Activated T-cell treated with anti-CD3 and anti-CD28 coated beads for 1 hour (primary cell): ENCODE data around the gene TRIM29.
"Not testable (repeated sequence)": the region's sequence is repeated elsewhere in the genome, so short reads cannot be mapped to it uniquely, and the experiment has no call there.

Experiments
- DNase-seq: peaks from one replicate; pipeline ENCODE4 v3.0.0-alpha.2; 2020; ENCODE audit warnings: low read depth

The TRIM29 gene

DNA sequence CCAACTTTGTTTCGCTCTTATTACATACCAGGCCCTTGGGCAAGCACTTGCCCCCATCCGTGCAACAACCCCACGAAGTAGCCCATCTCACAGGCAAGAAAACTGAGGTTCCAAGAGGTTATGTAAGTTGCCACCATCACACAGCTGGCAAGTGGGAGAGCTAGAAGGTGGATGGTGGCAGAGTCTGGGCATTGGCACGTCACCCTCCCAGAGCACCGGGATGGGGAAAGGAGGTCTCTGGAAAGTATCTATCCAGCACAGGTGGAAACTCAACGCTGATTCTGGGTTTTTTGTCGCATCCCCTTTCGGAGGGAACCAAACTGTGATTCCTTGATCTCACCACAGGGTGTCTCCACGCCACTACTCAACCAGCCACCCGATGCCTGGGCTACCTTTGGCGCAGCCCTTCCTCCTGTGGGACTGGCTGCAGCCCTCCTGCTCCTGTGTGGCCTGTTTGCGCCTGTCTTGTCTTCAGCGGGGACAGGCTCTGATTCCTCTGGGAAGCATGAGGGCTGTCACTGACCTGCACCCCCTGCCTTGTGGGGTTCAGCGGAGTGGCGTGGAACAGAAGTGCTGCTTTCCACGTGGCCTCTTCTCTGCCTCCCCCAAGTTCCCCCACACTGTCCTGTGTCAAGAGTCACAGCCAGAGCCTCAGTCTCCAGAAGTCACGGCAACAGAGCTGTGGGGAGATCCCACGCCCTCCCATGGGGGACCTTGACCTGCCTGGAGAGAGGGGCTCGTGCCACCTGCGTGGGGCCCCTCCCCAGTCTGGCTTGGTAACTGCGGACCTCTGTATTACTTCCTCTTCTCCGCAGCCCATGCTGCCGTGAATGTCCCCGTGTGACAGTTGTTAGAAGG, 34.4 kb upstream of the TRIM29 start:
- DNase-seq = peak; percentile 27

DNA sequence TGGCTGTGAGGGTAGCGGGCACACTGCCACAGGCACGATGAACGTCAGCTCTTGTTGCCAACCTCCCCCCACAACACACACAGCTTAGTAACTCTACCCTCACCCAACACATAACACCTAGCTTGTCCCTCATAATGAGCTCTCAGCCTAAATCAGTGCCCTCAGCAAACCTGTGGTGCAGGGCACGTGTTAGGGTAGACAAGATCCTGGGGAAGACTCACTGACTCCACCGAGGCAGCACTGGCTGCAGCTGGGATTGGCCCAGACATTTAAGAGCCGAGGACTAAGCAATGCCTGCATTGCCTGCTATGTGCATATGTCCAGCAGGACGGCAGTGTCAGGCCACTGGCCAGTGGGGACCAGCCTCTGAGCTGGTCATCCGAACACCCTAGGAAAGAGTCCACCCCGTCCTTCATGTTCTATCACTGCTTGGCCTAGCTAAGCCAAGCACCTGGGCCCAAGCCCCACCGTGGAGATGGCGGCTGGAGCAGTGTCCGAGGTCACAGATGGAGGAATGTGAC, 32.9 kb upstream of the TRIM29 start:
- DNase-seq = no peak

- no peak for DNase-seq
These were observed 32.2 kb upstream of the TRIM29 start for GRCh38 chr11:120169981-120170698.

DNA sequence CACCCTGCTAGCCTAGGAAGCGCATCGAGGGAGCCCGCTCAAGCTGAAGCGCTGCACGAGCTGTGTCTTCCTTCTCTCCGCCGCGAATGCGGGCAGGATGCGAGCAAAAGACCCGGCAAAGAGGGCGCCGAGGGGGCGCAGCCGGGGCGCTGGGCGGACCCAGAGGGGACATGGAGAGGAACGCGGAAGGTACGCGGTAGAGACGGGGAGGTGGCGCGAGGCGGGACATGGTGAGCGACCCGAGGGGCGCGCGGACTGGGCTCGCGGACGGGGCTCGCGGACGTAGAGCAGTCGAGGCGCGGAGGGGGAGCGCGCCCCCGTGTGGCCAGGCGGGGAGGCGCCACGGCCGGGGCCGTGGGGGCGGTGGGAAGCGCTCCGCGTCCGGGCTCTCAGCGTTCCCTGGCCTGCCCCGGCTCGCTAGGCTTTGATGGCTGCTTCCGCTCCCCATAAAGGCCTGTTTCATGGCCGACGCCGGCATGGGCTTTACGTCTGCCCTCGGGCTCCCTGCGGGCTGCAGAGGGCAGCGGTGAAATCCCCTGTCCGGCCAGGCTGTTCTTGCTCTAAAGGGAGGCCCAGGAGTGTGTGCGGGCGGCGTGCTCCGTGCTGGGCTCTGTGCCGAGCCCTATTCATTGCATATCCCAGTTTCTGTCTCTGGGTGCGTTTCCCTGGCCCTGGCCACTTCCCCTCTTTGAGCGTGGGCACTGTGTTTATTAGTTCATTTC, 31.2 kb upstream of the TRIM29 start:
- DNase-seq = peak; percentile 45

- DNase-seq = no peak
These were observed 30.4 kb upstream of the TRIM29 start for GRCh38 chr11:120168108-120168959.

DNA sequence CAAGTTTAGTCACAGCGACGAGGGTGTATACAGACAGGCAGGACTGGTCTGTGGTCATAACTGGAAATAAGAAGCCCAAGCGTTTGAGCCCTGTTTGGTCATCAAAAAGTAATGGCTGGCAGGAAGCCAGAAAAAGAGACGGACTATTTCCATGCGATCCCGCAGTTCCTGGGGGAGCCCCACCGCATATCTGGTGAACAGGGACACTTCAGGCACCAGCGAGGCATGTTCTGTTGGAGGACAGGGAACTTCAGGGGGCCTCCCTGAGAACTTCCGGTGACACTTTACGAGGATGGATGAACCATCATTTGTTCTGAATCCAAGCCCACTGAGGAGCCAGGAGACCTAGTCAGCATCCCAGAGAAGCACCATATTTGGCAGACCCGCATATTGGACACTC, 29.7 kb upstream of the TRIM29 start:
- DNase-seq = no peak

GRCh38 chr11:120160436-120160835, 22.5 kb upstream of the TRIM29 start:
- no peak for DNase-seq

DNA sequence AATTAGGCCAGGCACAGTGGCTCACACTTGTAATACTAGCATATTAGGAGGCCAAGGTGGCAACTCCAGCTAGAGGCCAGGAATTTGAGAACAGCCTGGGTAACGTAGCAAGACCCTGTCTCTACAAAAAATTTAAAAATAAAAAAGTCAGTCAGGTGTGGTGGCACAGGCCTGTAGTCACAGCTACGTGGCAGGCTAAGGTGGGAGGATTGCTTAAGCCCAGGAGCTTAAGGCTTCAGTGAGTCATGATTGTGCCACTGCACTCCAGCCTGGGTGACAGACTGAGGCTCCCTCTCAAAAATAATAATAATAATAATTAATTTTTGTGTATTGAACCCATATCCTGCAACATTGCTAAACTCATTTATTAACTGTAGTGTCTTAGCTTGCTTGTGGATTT, 15.3 kb upstream of the TRIM29 start:
- no peak for DNase-seq

- no peak for DNase-seq
These were observed 13.6 kb upstream of the TRIM29 start for GRCh38 chr11:120151536-120151935.

- no peak for DNase-seq
These were observed 11.3 kb upstream of the TRIM29 start for GRCh38 chr11:120149246-120149645.

DNA sequence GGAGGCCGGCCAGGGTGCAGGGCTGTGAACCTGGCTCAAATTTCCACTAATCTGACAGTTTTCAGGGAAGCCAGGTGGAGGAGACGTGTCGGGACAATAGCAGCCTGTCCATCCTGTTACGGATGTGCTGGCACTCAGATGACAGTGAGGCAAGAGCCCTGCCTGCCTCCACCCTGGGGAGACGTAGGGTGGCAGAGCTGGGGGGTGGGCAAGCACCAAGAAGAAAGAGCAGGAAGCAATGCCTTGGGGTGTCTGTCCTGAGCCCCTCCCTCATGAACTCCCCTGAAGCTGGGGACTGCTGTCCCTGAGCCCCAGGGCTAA, 10.0 kb upstream of the TRIM29 start:
- DNase-seq = no peak

GRCh38 chr11:120147094-120147949, 9.4 kb upstream of the TRIM29 start:
- DNase-seq = no peak

- no peak for DNase-seq
These were observed 8.6 kb upstream of the TRIM29 start for GRCh38 chr11:120146413-120147093.

- no peak for DNase-seq
These were observed 6.6 kb upstream of the TRIM29 start for GRCh38 chr11:120144501-120144900.

- not testable (repeated sequence) for DNase-seq
These were observed 5.6 kb upstream of the TRIM29 start for GRCh38 chr11:120143472-120143871.

GRCh38 chr11:120142441-120143100, 4.7 kb upstream of the TRIM29 start:
- no peak for DNase-seq

GRCh38 chr11:120141768-120142423, 4.0 kb upstream of the TRIM29 start:
- DNase-seq = no peak

DNA sequence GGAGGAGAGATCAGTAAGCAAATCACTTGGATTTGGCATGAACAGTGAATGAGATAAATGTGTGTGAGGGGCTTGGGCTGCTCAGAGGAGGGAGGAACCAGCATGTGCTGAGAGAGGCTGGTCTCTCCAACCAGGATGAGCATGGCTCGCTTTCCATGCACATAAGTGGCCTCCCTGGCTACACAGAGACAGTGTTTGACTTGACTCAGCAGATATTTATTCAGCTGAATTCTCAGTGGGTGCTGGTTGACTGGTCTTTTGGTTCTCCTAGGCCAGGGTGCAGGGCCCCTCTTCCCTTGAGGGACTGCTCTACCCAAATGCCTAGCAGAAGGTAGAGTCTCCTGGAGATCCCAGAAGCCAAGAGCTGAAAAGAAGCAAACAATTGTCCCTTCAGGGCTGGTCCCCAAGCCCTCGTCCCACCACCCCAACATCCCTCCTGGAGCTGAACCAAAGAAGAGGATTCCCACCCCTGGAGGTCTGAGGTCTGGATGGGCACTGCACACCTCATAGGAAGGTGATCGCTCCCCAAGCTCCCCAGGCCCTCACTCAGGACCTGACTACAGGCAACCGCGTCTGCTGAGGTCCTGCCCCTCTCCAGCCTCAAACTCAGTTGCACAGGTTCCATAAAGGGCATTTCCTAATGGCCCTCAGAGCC, 3.3 kb upstream of the TRIM29 start:
- DNase-seq = no peak
